8988T (cell line): ENCODE measurements around the gene KCNQ2.

ENCODE experiments used
- DNase-seq: peaks from one replicate; pipeline ENCODE4 v3.0.0; 2011

KCNQ2 gene

GRCh38 chr20:63365601-63366389 lies 106.7 kb downstream of the KCNQ2 start:
- no peak for DNase-seq

DNA sequence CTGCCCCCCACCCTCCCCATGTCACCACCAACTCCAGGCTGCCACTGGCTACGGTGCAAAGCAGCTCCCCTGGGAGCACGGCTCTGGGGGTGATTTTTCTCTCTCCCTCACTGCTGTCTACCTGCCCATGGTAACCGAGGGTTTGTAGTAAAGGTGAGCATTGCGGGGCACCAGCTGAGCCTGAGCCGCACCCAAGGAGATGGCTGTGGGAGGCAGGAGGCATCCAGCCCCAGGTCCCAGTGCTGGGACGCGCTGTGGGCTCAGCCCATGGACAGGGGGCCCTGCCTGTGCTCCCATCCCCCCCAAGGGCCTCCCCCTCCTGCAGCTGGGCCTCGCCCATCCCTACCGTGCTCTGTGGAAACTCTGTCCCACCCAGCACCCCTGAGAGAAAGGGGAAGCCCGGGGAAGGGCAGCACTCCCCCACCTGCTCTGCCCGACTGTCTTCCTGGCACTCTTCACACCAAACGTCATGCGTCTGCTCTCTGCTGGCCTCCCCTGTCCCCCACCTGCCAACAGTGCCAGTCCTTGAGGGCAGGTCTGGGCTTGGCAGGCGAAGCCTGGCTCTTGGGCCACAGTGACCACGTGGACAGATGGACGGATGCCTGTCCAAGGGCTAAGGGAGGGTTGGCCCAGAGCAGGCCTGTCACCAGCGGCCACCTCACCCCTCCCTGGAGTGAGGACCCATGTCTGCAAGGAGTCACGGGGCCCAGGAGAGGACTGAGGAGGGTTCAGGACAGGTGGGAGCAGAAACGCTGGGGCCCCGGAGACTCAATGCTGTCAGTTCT lies 107.5 kb downstream of the KCNQ2 start:
- DNase-seq, result no peak

- DNase-seq, result no peak
Observed at GRCh38 chr20:63363981-63364561, 108.4 kb downstream of the KCNQ2 start.

DNA sequence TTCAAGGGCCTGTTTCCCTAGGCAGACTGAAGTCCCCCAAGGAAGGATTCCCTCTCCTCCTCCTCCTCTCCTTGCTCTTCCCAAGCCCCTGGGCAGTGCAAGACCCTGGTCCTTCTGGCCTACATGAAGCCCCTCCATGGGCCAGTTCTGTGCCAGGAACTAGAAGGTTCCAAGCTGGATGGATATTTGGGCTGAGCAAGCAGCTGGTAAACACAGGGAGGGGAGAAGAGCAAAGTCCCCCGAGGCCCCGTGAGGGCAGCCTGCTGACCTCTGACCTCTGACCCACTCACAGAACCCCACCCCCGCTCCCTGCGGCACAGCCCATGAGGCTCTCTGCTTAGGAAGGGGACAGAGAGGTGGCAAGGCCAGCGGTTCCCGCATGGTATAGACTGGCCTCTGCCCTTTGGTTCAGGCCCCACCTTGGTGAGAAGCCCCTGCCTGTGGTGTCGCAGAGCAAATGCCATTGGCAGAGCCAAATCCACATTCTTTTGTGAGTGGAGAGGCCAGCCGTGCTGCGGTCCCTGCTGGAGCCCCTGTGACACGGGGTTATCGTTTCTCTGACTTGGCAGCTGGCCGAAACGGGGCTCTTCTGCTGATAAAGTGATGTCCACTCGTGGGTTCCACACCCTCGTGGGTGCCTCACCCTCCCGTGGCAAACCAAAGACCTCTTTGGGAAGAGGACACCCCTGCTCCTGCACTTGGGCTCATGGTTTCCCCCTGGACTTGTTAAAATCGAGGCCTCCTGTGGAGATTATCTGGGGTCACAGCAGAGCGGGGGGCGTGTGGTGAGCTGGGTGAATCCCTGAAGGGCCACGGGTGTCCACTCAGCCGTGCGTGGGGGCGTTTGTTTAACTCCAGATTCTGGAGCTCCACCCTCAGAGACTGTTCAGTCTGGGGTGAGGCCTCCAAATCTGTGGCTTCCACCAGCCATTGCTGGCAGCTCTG lies 109.2 kb downstream of the KCNQ2 start:
- DNase-seq, result no peak

DNA sequence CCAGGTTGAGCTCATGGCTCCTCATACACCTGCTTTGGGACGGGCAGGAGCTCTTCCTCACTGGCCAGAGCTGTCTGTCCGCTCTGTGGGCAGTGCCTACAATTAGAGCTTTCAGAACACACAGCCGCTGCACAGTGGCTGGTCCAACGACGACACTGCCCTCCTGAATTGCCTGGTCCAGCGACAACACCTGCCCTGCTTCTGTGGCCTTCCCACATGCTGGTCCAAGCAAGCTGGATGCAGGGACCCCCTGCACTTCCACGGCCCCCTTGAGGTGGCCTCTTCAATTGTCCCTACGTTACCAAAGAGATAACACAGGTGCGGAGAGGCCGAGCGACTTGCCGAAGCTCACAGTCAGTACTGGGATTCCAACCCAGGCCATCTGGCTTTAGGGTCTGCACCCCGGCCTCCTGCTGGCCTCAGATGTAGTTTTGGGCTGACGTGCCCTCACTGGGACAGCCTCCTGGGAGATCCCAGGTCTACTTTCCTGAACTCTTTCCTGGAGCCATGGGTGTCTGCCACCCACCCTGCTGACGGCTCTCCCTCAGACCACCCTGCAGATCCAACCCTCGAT lies 109.9 kb downstream of the KCNQ2 start:
- no peak for DNase-seq

GRCh38 chr20:63361519-63362435 lies 110.7 kb downstream of the KCNQ2 start:
- DNase-seq, result no peak

DNA sequence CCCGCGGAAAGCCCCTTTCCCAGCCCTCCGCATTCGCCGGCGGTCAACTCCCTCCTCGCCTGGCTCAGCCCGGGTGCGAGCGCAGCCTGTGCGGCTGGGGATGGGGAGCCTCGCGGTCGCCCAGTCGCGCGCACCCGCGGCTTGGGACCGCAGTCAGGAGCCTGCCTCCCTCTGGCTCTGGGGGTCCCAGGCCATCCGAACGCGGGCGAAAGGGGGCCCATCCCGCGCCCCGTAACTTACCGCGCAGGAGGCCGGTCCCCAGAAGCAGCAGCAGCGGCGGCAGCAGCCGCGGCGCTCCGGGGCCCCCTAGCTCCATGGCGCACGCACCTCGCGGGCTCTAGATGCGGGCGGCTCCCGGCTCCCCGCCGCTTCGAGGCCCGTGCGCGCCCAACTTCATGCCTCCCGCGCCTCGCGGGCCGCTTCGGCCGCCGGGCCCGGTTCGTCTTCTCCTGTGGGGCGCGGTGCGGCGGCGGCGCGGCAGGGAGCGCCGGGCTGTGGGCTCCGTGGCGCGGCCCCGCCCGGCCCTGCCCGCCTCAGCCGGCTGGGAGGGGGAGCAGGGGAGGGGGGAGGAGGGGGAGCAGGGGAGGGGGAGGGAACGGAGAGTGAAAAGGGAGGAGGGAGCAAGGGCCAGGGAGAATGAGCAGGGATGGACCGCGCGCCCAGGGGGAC lies 111.5 kb downstream of the KCNQ2 start, which contains the start of gene CHRNA4:
Gene CHRNA4, minus strand, starts transcription at position 500 of the 669 bp plus-strand sequence. Its CDS starts 184 bp downstream, at position 316.
- no peak for DNase-seq

DNA sequence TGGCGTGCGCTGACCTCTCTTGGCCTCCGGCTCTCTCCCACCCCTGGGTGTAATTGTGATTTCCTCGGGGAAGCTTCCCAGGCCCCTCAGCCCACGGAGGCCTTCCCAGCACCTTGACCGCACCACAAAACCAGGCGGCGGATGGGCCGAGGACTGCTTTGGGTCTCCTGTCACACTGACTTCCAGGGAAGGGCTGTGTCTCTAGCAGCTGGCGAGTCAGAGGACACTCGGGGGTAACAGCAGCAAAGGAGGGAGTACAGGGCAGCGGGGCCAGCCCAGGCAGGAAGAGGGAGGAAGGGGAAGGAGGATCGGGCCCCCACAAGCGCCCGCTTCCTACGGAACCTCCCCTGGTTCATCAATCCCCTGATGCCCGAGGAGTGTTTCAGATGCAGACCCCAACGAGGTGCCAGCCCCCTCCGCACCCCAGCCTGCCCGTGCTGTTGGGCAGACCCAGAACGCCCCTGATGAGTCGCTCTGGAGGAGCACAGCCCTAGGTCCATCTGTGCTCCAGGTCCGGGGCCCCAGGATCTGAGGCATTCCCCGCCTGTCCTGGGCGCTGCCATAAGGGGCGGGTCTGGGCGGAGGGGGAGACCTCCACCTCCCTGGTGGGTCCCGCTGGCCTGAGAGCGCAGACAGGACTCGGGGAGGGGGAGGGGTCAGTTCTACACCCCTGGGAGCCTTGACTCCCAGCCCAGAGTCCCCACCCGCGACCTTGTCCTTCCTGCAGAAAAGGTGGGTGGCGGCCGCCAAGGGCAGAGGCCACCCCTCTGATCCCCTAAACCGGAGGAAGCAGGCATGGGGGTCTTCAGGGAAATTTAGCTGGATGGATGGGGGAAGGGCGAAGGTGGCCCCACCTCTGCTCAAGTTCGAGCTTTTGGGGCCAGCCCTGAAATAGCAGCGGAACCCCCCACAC lies 112.3 kb downstream of the KCNQ2 start:
- no peak for DNase-seq

DNA sequence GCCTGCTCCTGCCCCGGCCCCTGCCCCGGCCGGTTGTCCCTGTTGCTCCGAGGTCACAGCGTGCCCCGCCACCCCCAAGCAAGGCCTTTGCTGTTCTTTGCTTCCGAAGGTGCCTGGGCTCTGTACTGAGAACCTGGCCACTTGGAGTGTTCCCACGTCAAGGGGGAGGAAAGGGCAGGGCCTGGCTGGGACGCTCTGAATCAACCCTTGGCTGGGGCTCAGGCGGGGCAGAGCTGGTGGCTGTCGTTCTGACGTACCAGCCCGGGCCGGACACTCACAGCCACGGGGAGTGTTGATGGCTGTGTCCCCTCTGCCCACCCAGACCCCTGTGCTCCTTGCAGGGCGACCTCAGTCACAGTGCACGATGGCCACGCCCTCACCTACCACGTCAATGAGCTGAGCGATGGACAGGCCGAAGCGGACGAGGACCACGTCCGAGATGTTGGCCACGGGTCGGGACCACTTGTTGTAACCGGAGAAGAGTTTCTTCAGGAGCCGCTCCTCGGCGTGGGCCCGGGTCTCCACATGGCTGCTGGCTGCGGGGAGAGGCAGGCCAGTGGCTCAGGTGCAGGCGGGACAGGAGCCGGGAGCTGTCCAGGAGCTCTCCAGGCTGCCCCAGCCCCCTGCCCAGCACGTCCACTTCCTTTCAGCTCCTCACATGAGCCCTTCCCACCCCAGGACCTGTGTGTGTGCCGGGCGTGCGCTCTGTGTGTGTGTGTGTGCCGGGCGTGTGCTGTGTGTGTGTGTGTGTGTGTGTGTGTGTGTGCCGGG lies 113.1 kb downstream of the KCNQ2 start:
- DNase-seq, result no peak

GRCh38 chr20:63357921-63358905 lies 114.2 kb downstream of the KCNQ2 start:
- no peak for DNase-seq

GRCh38 chr20:63356931-63357879 lies 115.2 kb downstream of the KCNQ2 start:
- DNase-seq, result no peak

GRCh38 chr20:63356511-63356910 lies 115.9 kb downstream of the KCNQ2 start:
- no peak for DNase-seq

DNA sequence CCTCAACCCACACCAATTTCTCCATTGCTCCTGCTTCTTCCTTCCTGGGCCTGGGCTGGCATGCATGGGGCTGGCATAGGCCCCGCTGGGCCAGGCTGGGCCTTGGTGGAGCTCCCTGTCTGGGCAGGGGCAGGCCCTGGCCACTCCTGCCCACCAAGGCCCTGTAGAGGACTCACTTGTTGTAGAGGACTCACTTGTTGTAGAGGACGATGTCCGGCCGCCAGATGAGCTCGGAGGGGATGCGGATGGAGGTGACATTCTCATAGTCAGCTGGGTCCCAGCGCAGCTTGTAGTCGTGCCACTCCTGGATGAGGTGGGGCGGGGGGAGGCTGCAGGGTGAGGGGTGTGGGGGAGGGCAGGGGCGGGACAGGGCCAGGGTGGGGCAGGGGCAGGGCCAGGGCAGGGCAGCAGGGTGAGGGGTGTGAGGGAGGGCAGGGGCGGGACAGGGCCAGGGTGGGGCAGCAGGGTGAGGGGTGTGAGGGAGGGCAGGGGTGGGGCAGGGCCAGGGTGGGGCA lies 116.6 kb downstream of the KCNQ2 start:
- DNase-seq, result no peak

- no peak for DNase-seq
Observed at GRCh38 chr20:63354636-63355350, 117.7 kb downstream of the KCNQ2 start.

DNA sequence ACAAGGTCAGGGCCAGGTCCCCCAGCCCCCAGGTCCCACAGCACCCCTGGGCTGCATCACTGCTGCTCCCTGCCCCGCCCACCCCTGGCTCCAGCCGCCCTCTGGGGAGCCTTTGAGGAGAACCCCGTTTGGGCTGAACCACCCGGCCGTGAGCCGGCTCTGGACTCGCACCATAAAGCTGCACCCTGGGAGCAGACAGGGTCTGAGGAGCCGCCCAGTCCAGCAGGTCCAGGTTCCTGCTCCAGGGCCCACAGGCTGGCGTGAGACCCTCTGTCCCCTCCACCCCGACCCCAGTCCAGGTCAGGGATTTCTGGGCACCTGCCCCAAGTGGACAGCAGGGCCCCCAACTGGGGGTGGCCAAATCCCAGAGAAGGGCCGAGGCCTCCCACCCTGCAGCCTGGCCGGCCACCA lies 119.6 kb downstream of the KCNQ2 start:
- no peak for DNase-seq
